Fibroblast of pulmonary artery (primary cell): ENCODE results near the gene SCNN1G.

Experiments
- DNase-seq: peaks from one replicate; pipeline ENCODE4 v3.0.0-alpha.2; 2010; ENCODE audit warnings: low read depth
- H3K4me3 ChIP-seq: replicated peaks from 2 replicates; pipeline ENCODE4 v1.5.1; 2011; ENCODE audit warnings: low read depth, mild to moderate bottlenecking, control low read depth, low read length, moderate library complexity
- TF ChIP-seq, protein P1 (sequence below): IDR thresholded peaks from 2 replicates; pipeline ENCODE4 v1.5.1; 2011; ENCODE audit warnings: mild to moderate bottlenecking, control low read depth, low read length, inconsistent platforms; ENCODE audit errors: missing control alignments

The SCNN1G gene

DNA sequence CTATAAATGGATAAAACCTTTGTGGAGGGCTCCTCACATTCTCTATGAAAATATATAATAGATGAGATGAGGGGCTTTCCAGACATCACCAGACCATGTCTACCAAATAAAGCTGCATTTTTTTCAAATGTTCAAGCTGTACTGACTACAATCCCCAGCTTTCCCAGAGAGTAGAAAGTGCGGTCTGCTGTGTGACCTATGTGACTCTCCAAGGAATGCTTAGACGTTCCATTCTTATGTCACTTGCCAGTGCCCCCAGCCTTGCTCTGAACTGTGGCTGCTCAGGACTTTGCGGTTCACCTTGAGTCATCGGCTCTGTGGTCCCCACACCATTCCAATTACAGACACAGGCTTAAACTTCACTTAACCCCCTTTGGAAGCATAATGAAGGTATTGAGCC, 71.8 kb downstream of the SCNN1G start:
- TF ChIP-seq, protein P1, sequence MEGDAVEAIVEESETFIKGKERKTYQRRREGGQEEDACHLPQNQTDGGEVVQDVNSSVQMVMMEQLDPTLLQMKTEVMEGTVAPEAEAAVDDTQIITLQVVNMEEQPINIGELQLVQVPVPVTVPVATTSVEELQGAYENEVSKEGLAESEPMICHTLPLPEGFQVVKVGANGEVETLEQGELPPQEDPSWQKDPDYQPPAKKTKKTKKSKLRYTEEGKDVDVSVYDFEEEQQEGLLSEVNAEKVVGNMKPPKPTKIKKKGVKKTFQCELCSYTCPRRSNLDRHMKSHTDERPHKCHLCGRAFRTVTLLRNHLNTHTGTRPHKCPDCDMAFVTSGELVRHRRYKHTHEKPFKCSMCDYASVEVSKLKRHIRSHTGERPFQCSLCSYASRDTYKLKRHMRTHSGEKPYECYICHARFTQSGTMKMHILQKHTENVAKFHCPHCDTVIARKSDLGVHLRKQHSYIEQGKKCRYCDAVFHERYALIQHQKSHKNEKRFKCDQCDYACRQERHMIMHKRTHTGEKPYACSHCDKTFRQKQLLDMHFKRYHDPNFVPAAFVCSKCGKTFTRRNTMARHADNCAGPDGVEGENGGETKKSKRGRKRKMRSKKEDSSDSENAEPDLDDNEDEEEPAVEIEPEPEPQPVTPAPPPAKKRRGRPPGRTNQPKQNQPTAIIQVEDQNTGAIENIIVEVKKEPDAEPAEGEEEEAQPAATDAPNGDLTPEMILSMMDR, result no peak
- no peak overlapping the region for H3K4me3 ChIP-seq
- no peak for DNase-seq

- DNase-seq, result no peak
- TF ChIP-seq, protein P1, result no peak
- H3K4me3 ChIP-seq, result no peak overlapping the region
Observed at GRCh38 chr16:23255000-23255399, 72.5 kb downstream of the SCNN1G start.

DNA sequence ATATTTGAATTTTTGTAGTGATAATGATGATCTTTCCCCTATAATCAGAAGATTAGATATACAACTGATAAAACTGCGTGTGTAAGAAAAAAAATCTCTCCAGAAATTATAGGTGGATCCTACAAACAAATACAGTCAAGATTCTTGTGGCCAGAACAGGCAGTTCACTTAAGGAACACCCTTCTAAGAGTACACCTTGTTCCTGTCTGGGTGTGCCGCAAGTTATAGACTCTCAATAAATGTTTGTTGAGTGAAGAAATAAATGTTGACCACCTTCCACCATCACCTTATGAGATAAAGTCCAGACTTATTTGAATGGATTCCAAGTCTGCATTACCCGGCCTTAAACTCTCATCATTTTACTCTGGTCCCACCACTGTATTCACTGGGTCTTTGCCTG, 73.9 kb downstream of the SCNN1G start:
- DNase-seq, result no peak
- H3K4me3 ChIP-seq, result no peak overlapping the region
- TF ChIP-seq, protein P1, result no peak

DNA sequence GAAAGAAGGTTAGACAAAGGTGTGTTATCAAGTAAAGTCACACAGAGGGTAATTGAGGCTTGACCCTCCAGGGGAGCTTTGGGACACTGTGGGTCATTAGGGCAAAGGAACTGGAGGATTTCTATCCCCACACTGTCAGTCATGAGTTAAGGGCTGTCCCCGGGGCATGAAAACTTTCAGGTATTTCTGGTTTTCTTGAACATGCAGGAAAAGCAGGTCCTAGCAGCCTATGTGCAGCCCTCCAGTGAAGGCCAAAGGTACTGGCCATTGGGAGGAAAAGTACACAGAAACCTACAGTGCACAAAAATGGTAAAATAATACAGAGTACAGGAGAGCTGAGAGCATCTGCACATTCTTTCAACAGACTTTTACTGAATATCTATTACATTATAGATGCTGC, 75.1 kb downstream of the SCNN1G start:
- H3K4me3 ChIP-seq, result no peak overlapping the region
- DNase-seq, result no peak
- TF ChIP-seq, protein P1, result no peak

- no peak for DNase-seq
- H3K4me3 ChIP-seq, result no peak overlapping the region
- TF ChIP-seq, protein P1, result no peak
Observed at GRCh38 chr16:23258919-23259237, 76.3 kb downstream of the SCNN1G start.
